NCI-H774 (cell line): ENCODE data around the gene GPR89A.
"Not testable (repeated sequence)": the region's sequence is repeated elsewhere in the genome, so short reads cannot be mapped to it uniquely, and the experiment has no call there.

Experiments
- DNase-seq: peaks from one replicate; lab custom pipeline; 2025; lab: John Stamatoyannopoulos, UW

GPR89A gene

GRCh38 chr1:145717833-145718232 lies 110.0 kb downstream of the GPR89A start:
- no peak for DNase-seq

GRCh38 chr1:145718465-145718864 lies 110.7 kb downstream of the GPR89A start:
- DNase-seq, result not testable (repeated sequence)

GRCh38 chr1:145719230-145720079 lies 111.7 kb downstream of the GPR89A start, which contains the start of gene CD160:
TSS of gene CD160 (plus strand) at chr1:145719499. CDS start at chr1:145728328, 8,829 bp downstream.
- no peak for DNase-seq
